H1 (cell line): ENCODE data around the gene PLB1. TPM values are rescaled to one million over a fixed set of nuclear protein-coding genes. Genes with fewer than 3 reads are reported as not detected.

ENCODE experiments used
- CTCF ChIA-PET: fragments of 300-600 bp; sonication (Branson Sonifier 250); formaldehyde crosslinking; loops from one replicate; lab custom pipeline; 2021; ENCODE audit not compliant: partially characterized antibody; lab: Charles Lee
- POLR2A ChIA-PET: fragments of 300-600 bp; sonication (Branson Sonifier 250); formaldehyde crosslinking; loops from one replicate; lab custom pipeline; 2021; ENCODE audit warnings: inconsistent platforms; ENCODE audit not compliant: partially characterized antibody; lab: Charles Lee
- DNase-seq, 2 experiments: peaks; one replicate each; pipeline versions ENCODE4 v3.0.0 to v3.0.0-alpha.2; 2010 to 2022; ENCODE audit warnings: low spot score in 2 of 2, low read depth in 1 of 2, mixed read lengths in 1 of 2
- FAIRE-seq: peaks from 2 replicates; lab custom pipeline; 2011; peaks lifted over from hg19 to GRCh38; lab: Jason Lieb, UNC
- H2AFZ ChIP-seq: 2 replicates; pipeline ENCODE4 v1.8.1; 2012; ENCODE audit warnings: low read length, inconsistent platforms
- H2AK5ac ChIP-seq: 2 replicates; pipeline ENCODE4 v1.6.1; 2013; ENCODE audit warnings: low read depth, low read length
- H2BK120ac ChIP-seq: replicated peaks from 2 replicates; pipeline ENCODE3; 2013; ENCODE audit warnings: low read depth, low read length, inconsistent platforms
- H2BK12ac ChIP-seq: 2 replicates; pipeline ENCODE4 v1.6.1; 2013; ENCODE audit warnings: low read depth, low read length
- H2BK15ac ChIP-seq: 2 replicates; pipeline ENCODE4 v1.6.1; 2013; ENCODE audit warnings: low read length
- H2BK20ac ChIP-seq: 2 replicates; pipeline ENCODE4 v1.6.1; 2013; ENCODE audit warnings: low read length
- H2BK5ac ChIP-seq: 2 replicates; pipeline ENCODE4 v1.6.1; 2013; ENCODE audit warnings: low read depth, low read length
- H3K14ac ChIP-seq: 2 replicates; pipeline ENCODE4 v1.6.1; 2013; ENCODE audit warnings: inconsistent platforms; ENCODE audit not compliant: insufficient read length
- H3K18ac ChIP-seq: 2 replicates; pipeline ENCODE4 v1.6.1; 2013; ENCODE audit warnings: low read length; ENCODE audit errors: extremely low read depth
- H3K23ac ChIP-seq: 2 replicates; pipeline ENCODE4 v1.6.1; 2013; ENCODE audit warnings: inconsistent platforms; ENCODE audit not compliant: insufficient read length
- H3K23me2 ChIP-seq: 2 replicates; pipeline ENCODE4 v1.6.1; 2013; ENCODE audit warnings: low read depth, low read length
- H3K27ac ChIP-seq: 2 replicates; pipeline ENCODE4 v1.6.1; 2011; ENCODE audit warnings: low read depth, low read length, inconsistent platforms
- H3K27me3 ChIP-seq, 4 experiments: replicated peaks in 1 of 4; 1 replicate in 1 of 4; 2 replicates in 3 of 4; pipeline versions ENCODE4 v1.6.1 to v1.8.1; 2011 to 2013; ENCODE audit warnings: low read length in 3 of 4, mild to moderate bottlenecking in 3 of 4, inconsistent platforms in 2 of 4, mixed read lengths in 2 of 4, moderate library complexity in 1 of 4; ENCODE audit not compliant: control insufficient read depth in 3 of 4, insufficient read depth in 3 of 4; ENCODE audit errors: extremely low read depth in 1 of 4
- H3K36me3 ChIP-seq, 4 experiments: 2 replicates each; pipeline versions ENCODE4 v1.6.1 to v1.8.1; 2011 to 2013; ENCODE audit warnings: mild to moderate bottlenecking in 4 of 4, low read length in 3 of 4, moderate library complexity in 2 of 4, control low read depth in 1 of 4, inconsistent platforms in 1 of 4; ENCODE audit not compliant: insufficient read depth in 4 of 4, control insufficient read depth in 2 of 4
- H3K4ac ChIP-seq: replicated peaks from 2 replicates; pipeline ENCODE3; 2013; ENCODE audit warnings: low read length, low read depth, mixed read lengths, inconsistent platforms; ENCODE audit not compliant: insufficient read length
- H3K4me1 ChIP-seq, 4 experiments: replicated peaks in 1 of 4; 1 replicate in 1 of 4; 2 replicates in 3 of 4; pipeline versions ENCODE4 v1.6.1 to v1.8.1; 2011 to 2013; ENCODE audit warnings: low read length in 3 of 4, inconsistent platforms in 2 of 4, mixed read lengths in 1 of 4; ENCODE audit not compliant: insufficient read depth in 4 of 4, control insufficient read depth in 3 of 4
- H3K4me2 ChIP-seq, 2 experiments: 2 replicates each; pipeline versions ENCODE4 v1.6.1 to v1.8.1; 2011 to 2013; ENCODE audit warnings: low read depth in 2 of 2, low read length in 2 of 2, control low read depth in 1 of 2, inconsistent platforms in 1 of 2, mild to moderate bottlenecking in 1 of 2; ENCODE audit not compliant: insufficient read depth in 1 of 2
- H3K4me3 ChIP-seq, 4 experiments: fragments of 200-600, 300-600 bp in 1 of 4; sonication (generic), shearing (Covaris generic), sonication (Bioruptor Twin) in 1 of 4; 2 replicates each; pipeline versions ENCODE4 v1.5.1 to v1.8.1; 2011 to 2016; ENCODE audit warnings: low read length in 4 of 4, low read depth in 3 of 4, control low read depth in 2 of 4, inconsistent platforms in 2 of 4, mild to moderate bottlenecking in 2 of 4, mixed read lengths in 1 of 4, moderate library complexity in 1 of 4; ENCODE audit not compliant: insufficient read depth in 2 of 4; ENCODE audit errors: extremely low read depth in 1 of 4
- H3K56ac ChIP-seq: replicated peaks from 2 replicates; pipeline ENCODE3; 2013; ENCODE audit warnings: low read depth, mild to moderate bottlenecking, mixed read lengths, low read length, inconsistent platforms; ENCODE audit not compliant: insufficient read length
- H3K79me1 ChIP-seq: 2 replicates; pipeline ENCODE4 v1.6.1; 2013; ENCODE audit warnings: low read depth, low read length, control low read depth
- H3K79me2 ChIP-seq, 2 experiments: 2 replicates each; pipeline versions ENCODE4 v1.6.1 to v1.8.1; 2012 to 2013; ENCODE audit warnings: low read length in 2 of 2, mild to moderate bottlenecking in 2 of 2, inconsistent platforms in 1 of 2; ENCODE audit not compliant: insufficient read depth in 2 of 2, control insufficient read depth in 1 of 2
- H3K9ac ChIP-seq, 4 experiments: replicated peaks in 1 of 4; 1 replicate in 1 of 4; 2 replicates in 3 of 4; pipeline versions ENCODE4 v1.6.1 to v1.8.1; 2011 to 2013; ENCODE audit warnings: low read depth in 3 of 4, low read length in 3 of 4, control low read depth in 2 of 4, mild to moderate bottlenecking in 2 of 4, moderate library complexity in 2 of 4, inconsistent platforms in 1 of 4; ENCODE audit errors: extremely low read depth in 1 of 4
- H3K9me3 ChIP-seq, 2 experiments: 2 replicates each; pipeline versions ENCODE4 v1.6.1 to v1.8.1; 2012 to 2013; ENCODE audit warnings: mild to moderate bottlenecking in 2 of 2, moderate library complexity in 2 of 2, control low read depth in 1 of 2, inconsistent platforms in 1 of 2, low read depth in 1 of 2, low read length in 1 of 2, mixed read lengths in 1 of 2; ENCODE audit not compliant: insufficient read depth in 2 of 2
- H4K20me1 ChIP-seq, 2 experiments: replicated peaks in 1 of 2; 2 replicates each; pipeline versions ENCODE3 to v1.8.1; 2011 to 2013; ENCODE audit warnings: inconsistent platforms in 2 of 2, low read length in 2 of 2, mild to moderate bottlenecking in 1 of 2; ENCODE audit not compliant: insufficient read depth in 2 of 2, control insufficient read depth in 1 of 2
- H4K5ac ChIP-seq: 2 replicates; pipeline ENCODE4 v1.6.1; 2013; ENCODE audit warnings: low read length, low read depth, mixed read lengths, inconsistent platforms; ENCODE audit not compliant: insufficient read length
- H4K8ac ChIP-seq: 2 replicates; pipeline ENCODE4 v1.8.0; 2013; ENCODE audit warnings: mild to moderate bottlenecking, moderate library complexity, low read length, inconsistent platforms; ENCODE audit not compliant: insufficient read depth; ENCODE audit errors: extremely low read depth
- H4K91ac ChIP-seq: replicated peaks from 2 replicates; pipeline ENCODE3; 2013; ENCODE audit warnings: low read length, mixed read lengths, inconsistent platforms; ENCODE audit not compliant: insufficient read length
- BCL11A ChIP-seq, 2 experiments: IDR thresholded peaks; one replicate each; pipeline ENCODE4 v1.6.1; 2011; ENCODE audit warnings: low read depth in 2 of 2, low read length in 2 of 2, mild to moderate bottlenecking in 2 of 2
- CBX5 ChIP-seq: fragments of 300-800, 300-1000 bp; sonication (generic); IDR thresholded peaks from 2 replicates; pipeline ENCODE4 v1.7.1; 2016; ENCODE audit warnings: antibody characterized with exemption, low read length, low read depth
- CTBP2 ChIP-seq: IDR thresholded peaks from 2 replicates; pipeline ENCODE4 v1.7.0; 2011; ENCODE audit warnings: borderline replicate concordance, mild to moderate bottlenecking, moderate library complexity, mixed read lengths, low read length; ENCODE audit not compliant: insufficient read depth, insufficient read length
- EGR1 ChIP-seq: IDR thresholded peaks from 2 replicates; pipeline ENCODE4 v1.6.1; 2011; ENCODE audit warnings: low read depth, low read length, borderline replicate concordance
- KDM4A ChIP-seq: IDR thresholded peaks from one replicate; pipeline ENCODE4 v1.7.1; 2012; ENCODE audit warnings: low read depth, mild to moderate bottlenecking, moderate library complexity, low read length, inconsistent platforms; ENCODE audit not compliant: severe bottlenecking
- KDM5A ChIP-seq: fragments of 200-600 bp; IDR thresholded peaks from 2 replicates; pipeline ENCODE4 v1.7.1; 2012; ENCODE audit warnings: mild to moderate bottlenecking, low read length, inconsistent platforms, mixed read lengths
- SAP30 ChIP-seq: fragments of 300-600 bp; sonication (generic); IDR thresholded peaks from 2 replicates; pipeline ENCODE4 v1.7.1; 2012; ENCODE audit warnings: low read length, moderate library complexity, mild to moderate bottlenecking, inconsistent platforms; ENCODE audit not compliant: insufficient read depth, insufficient replicate concordance
- SP2 ChIP-seq: IDR thresholded peaks from 2 replicates; pipeline ENCODE4 v1.6.1; 2012; ENCODE audit warnings: mild to moderate bottlenecking, low read length, inconsistent platforms
- SRF ChIP-seq: IDR thresholded peaks from 2 replicates; pipeline ENCODE4 v1.6.1; 2011; ENCODE audit warnings: mild to moderate bottlenecking, low read depth, low read length, moderate library complexity
- WGBS, 2 experiments: shearing (Covaris generic) in 1 of 2; methylation state at CpG; one replicate each; pipeline versions ENCODE4 v1.1.6 to v1.1.7; 2013 to 2015; ENCODE audit warnings: low lambda C conversion rate in 2 of 2, mixed read lengths in 2 of 2, inconsistent platforms in 1 of 2, low coverage in 1 of 2, missing lambda C conversion rate in 1 of 2; ENCODE audit not compliant: insufficient replicate concordance in 2 of 2, insufficient coverage in 1 of 2, insufficient read length in 1 of 2; ENCODE audit errors: extremely low coverage in 1 of 2, missing lambda C conversion rate in 1 of 2; 5-methylcytosine and 5-hydroxymethylcytosine counted together
- polyA plus RNA-seq, 7 experiments: library from polyadenylated mRNA; depleted of rRNA in 3 of 7; stranded (reverse) in 5 of 7; unstranded in 2 of 7; fragments of >200 nt in 5 of 7; fragments of 200-250 nt in 2 of 7; gene quantifications; 1 replicate in 5 of 7; 2 replicates in 1 of 7; 4 replicates in 1 of 7; pipeline versions ENCODE4 v1.2.1 to v1.2.3, GENCODE V29; 2011 to 2013; ENCODE audit warnings: missing spikeins in 2 of 7, mixed read lengths in 2 of 7
- total RNA-seq: library from RNA; stranded (reverse); fragmentation: NEBNext Ultra II Directional; extraction: Animal tissue kit (Norgen Biotek cat#: 25700); gene quantifications from 2 replicates; pipeline ENCODE4 v1.2.1, GENCODE V29; 2021
- TF ChIP-seq, protein P1 (sequence below): IDR thresholded peaks from 2 replicates; pipeline ENCODE4 v1.6.1; 2012; ENCODE audit warnings: inconsistent platforms

PLB1 gene
- total and polyA plus RNA-seq, 2 of the 8 experiments (the other 6 are each of a cell fraction or from before 2014, with no cell fraction given): 0.20 to 0.36 TPM

DNA sequence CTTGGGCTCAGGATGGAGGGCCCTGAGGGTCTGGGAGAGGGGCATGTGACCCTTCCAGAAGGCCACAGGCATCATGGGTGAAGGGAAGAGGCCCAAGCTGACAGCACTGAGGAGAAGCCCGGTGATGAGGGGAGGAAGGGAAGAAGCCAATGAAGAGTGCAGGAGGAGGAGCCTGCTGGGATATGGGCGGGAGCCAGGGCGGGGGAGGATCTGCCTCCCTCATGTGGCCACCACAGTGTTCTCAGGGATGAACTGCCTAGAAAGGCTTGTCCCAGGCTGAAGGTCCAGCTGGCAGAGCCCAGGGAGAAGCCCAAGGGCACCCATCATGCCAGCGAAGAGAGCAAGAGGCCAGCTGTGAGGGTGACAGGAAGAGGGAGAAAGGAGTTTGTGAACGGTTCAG is 24.6 kb upstream of the PLB1 start:
- no peak for DNase-seq
- no peak overlapping the region for H3K23ac ChIP-seq
- H4K20me1 ChIP-seq: no peaks in the 10 kb centered on the region
- ChIA-PET CTCF (interaction anchor here (0.6 to 1.4 kb wide), 3 partner anchors 18 to 657 kb away, joined by 3 read pairs; partner anchors contain the start of gene PLB1), POLR2A (no interaction called here)
- no peak overlapping the region for H4K91ac ChIP-seq
- H3K4me1 ChIP-seq: no peaks in the 10 kb centered on the region; a peak in 1 of 7 replicates
- no peak overlapping the region for H2BK20ac ChIP-seq
- H3K14ac ChIP-seq: no peak overlapping the region
- no peak overlapping the region for H3K56ac ChIP-seq
- H3K18ac ChIP-seq: no peak overlapping the region
- no peak overlapping the region for H3K9ac ChIP-seq
- H3K79me2 ChIP-seq: no peaks in the 10 kb centered on the region
- H3K36me3 ChIP-seq: no peaks in the 10 kb centered on the region
- peaks cover 0 to 4% (median 0%) of the 10 kb centered on the region in 4 experiments; a peak in 1 of 7 replicates for H3K27me3 ChIP-seq
- H2BK15ac ChIP-seq: no peak overlapping the region
- no peak for FAIRE-seq
- H3K27ac ChIP-seq: no peak overlapping the region
- 82% methylated on average over 3 of the region's 5 CpGs; no CpG with 5 or more reads in 1 of the 2 experiments for WGBS, 2 experiments
- no peak overlapping the region for H4K5ac ChIP-seq
- H3K4ac ChIP-seq: no peak overlapping the region
- no peak overlapping the region for H2BK5ac ChIP-seq
- no peak overlapping the region for H2AK5ac ChIP-seq
- no peak overlapping the region for H2AFZ ChIP-seq
- H3K9me3 ChIP-seq: no peaks in the 10 kb centered on the region; a peak in 1 of 4 replicates
- no peak overlapping the region for H3K4me3 ChIP-seq
- H4K8ac ChIP-seq: no peak overlapping the region
- no peak overlapping the region for H2BK120ac ChIP-seq
- H2BK12ac ChIP-seq: no peak overlapping the region
- no peaks in the 10 kb centered on the region for H3K23me2 ChIP-seq
- no peak overlapping the region for H3K4me2 ChIP-seq
- no peaks in the 10 kb centered on the region for H3K79me1 ChIP-seq
- TF ChIP-seq CBX5: no peak
- no peak for TF ChIP-seq KDM5A
- TF ChIP-seq BCL11A (IDR thresholded peaks at IDR 0.05; ENCODE audit: low read depth in 2 of 2, low read length in 2 of 2): no peak
- no peak for TF ChIP-seq EGR1
- no peak for TF ChIP-seq SP2
- no peak for TF ChIP-seq SAP30
- TF ChIP-seq, protein P1, sequence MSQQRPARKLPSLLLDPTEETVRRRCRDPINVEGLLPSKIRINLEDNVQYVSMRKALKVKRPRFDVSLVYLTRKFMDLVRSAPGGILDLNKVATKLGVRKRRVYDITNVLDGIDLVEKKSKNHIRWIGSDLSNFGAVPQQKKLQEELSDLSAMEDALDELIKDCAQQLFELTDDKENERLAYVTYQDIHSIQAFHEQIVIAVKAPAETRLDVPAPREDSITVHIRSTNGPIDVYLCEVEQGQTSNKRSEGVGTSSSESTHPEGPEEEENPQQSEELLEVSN: no peak
- TF ChIP-seq CTBP2: no peak
- no peak for TF ChIP-seq SRF
- TF ChIP-seq KDM4A: no peak
